ENCODE results near the gene FAM117A. TPM values are rescaled to one million over a fixed set of nuclear protein-coding genes. Genes with fewer than 3 reads are reported as not detected.

Gene FAM117A
- total and polyA plus RNA-seq, 2 of the 8 experiments (the other 6 are each of a cell fraction or from before 2014, with no cell fraction given) = 28.4 to 45.7 TPM

- H3K4ac ChIP-seq (replicated peaks; ENCODE audit: insufficient read length, low read depth, low read length) = no peak overlapping the region
- H3K4me3 ChIP-seq (ENCODE audit: extremely low read depth in 1 of 4, insufficient read depth in 2 of 4, low read depth in 3 of 4, low read length in 4 of 4) = no peak overlapping the region
- ChIA-PET POLR2A (ENCODE audit: partially characterized antibody) (interaction anchor here (0.9 to 3.0 kb wide), 3 partner anchors 11 to 40 kb away, joined by 4 to 17 read pairs (median 6); partner anchors contain the start of genes FAM117A and KAT7), CTCF (ENCODE audit: partially characterized antibody) (interaction anchor here (0.6 to 1.5 kb wide), 6 partner anchors 8 to 963 kb away, joined by 3 to 10 read pairs (median 3); no protein-coding TSS in a partner anchor)
- H3K27ac ChIP-seq (ENCODE audit: low read depth, low read length) = no peak overlapping the region
- H3K9ac ChIP-seq (replicated peaks in 1 of 4; ENCODE audit: extremely low read depth in 1 of 4, low read depth in 3 of 4, low read length in 3 of 4) = no peak overlapping the region
- no peak overlapping the region for H4K5ac ChIP-seq (ENCODE audit: insufficient read length, low read depth, low read length)
- peaks cover 0 to 2% (median 0%) of the 10 kb centered on the region in 4 experiments; a peak in 2 of 7 replicates for H3K4me1 ChIP-seq (replicated peaks in 1 of 4; ENCODE audit: control insufficient read depth in 3 of 4, insufficient read depth in 4 of 4, low read length in 3 of 4)
- H3K9me3 ChIP-seq (ENCODE audit: insufficient read depth in 2 of 2, low read depth in 1 of 2, low read length in 1 of 2) = no peaks in the 10 kb centered on the region
- no peak overlapping the region for H3K14ac ChIP-seq (ENCODE audit: insufficient read length)
- H4K91ac ChIP-seq (replicated peaks; ENCODE audit: insufficient read length, low read length) = no peak overlapping the region
- H3K23me2 ChIP-seq (ENCODE audit: low read depth, low read length) = no peaks in the 10 kb centered on the region
- H2BK15ac ChIP-seq (ENCODE audit: low read length) = no peak overlapping the region
- H2AK5ac ChIP-seq (ENCODE audit: low read depth, low read length) = no peak overlapping the region
- no peak overlapping the region for H3K18ac ChIP-seq (ENCODE audit: extremely low read depth, low read length)
- H2BK120ac ChIP-seq (replicated peaks; ENCODE audit: low read depth, low read length) = no peak overlapping the region
- 92% methylated on average over 1 of the region's 1 CpG; no CpG with 5 or more reads in 1 of the 2 experiments for WGBS, 2 experiments (ENCODE audit: extremely low coverage in 1 of 2, insufficient coverage in 1 of 2, insufficient read length in 1 of 2, insufficient replicate concordance in 2 of 2, low coverage in 1 of 2, low lambda C conversion rate in 2 of 2, missing lambda C conversion rate in 1 of 2)
- no peak overlapping the region for H3K23ac ChIP-seq (ENCODE audit: insufficient read length)
- no peak overlapping the region for H4K8ac ChIP-seq (ENCODE audit: extremely low read depth, insufficient read depth, low read length)
- H3K27me3 ChIP-seq (replicated peaks in 1 of 4; ENCODE audit: control insufficient read depth in 3 of 4, extremely low read depth in 1 of 4, insufficient read depth in 3 of 4, low read length in 3 of 4) = no peaks in the 10 kb centered on the region
- no peak overlapping the region for H3K56ac ChIP-seq (replicated peaks; ENCODE audit: insufficient read length, low read depth, low read length)
- H2AFZ ChIP-seq (ENCODE audit: low read length) = no peak overlapping the region
- TF ChIP-seq JUND (IDR thresholded peaks at IDR 0.05; ENCODE audit: low read length) = no peak
- no peak for TF ChIP-seq EP300 (IDR thresholded peaks at IDR 0.05; ENCODE audit: borderline replicate concordance in 1 of 2, low read depth in 2 of 2, low read length in 2 of 2)
- no peak for TF ChIP-seq RFX5 (IDR thresholded peaks at IDR 0.05; ENCODE audit: borderline replicate concordance, low read depth, low read length)
- TF ChIP-seq CEBPB (IDR thresholded peaks at IDR 0.05; ENCODE audit: low read depth, low read length) = no peak
- no peak for TF ChIP-seq SAP30 (IDR thresholded peaks at IDR 0.05; ENCODE audit: insufficient read depth, insufficient replicate concordance, low read length)
- TF ChIP-seq NANOG (IDR thresholded peaks at IDR 0.05; ENCODE audit: insufficient read depth, low read depth, low read length, poor library complexity, severe bottlenecking) = no peak
- TF ChIP-seq, protein P1, sequence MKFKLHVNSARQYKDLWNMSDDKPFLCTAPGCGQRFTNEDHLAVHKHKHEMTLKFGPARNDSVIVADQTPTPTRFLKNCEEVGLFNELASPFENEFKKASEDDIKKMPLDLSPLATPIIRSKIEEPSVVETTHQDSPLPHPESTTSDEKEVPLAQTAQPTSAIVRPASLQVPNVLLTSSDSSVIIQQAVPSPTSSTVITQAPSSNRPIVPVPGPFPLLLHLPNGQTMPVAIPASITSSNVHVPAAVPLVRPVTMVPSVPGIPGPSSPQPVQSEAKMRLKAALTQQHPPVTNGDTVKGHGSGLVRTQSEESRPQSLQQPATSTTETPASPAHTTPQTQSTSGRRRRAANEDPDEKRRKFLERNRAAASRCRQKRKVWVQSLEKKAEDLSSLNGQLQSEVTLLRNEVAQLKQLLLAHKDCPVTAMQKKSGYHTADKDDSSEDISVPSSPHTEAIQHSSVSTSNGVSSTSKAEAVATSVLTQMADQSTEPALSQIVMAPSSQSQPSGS (IDR thresholded peaks at IDR 0.05; ENCODE audit: low read length) = no peak
- TF ChIP-seq CTBP2 (IDR thresholded peaks at IDR 0.05; ENCODE audit: borderline replicate concordance, insufficient read depth, insufficient read length, low read length) = no peak
- no peak for TF ChIP-seq FOSL1 (IDR thresholded peaks at IDR 0.05; ENCODE audit: insufficient read depth, low read depth, low read length)
- TF ChIP-seq HDAC6 (IDR thresholded peaks at IDR 0.05; ENCODE audit: low read depth, low read length) = no peak
- H2BK12ac ChIP-seq (ENCODE audit: low read depth, low read length) = no peak overlapping the region
- H3K4me2 ChIP-seq (ENCODE audit: insufficient read depth in 1 of 2, low read depth in 2 of 2, low read length in 2 of 2) = no peak overlapping the region
- peaks cover 0 to 12% of the 10 kb centered on the region in 2 experiments for H4K20me1 ChIP-seq (replicated peaks in 1 of 2; ENCODE audit: control insufficient read depth in 1 of 2, insufficient read depth in 2 of 2, low read length in 2 of 2)
- H2BK5ac ChIP-seq (ENCODE audit: low read depth, low read length) = no peak overlapping the region
- H3K79me1 ChIP-seq (ENCODE audit: low read depth, low read length) = peaks cover 2% of the 10 kb centered on the region; the same call in 1 of the 2 replicates
- no peak for DNase-seq (ENCODE audit: low read depth in 1 of 2, low spot score in 2 of 2)
- peaks cover 0 to 36% of the 10 kb centered on the region in 2 experiments; a peak in 3 of 4 replicates for H3K79me2 ChIP-seq (ENCODE audit: control insufficient read depth in 1 of 2, insufficient read depth in 2 of 2, low read length in 2 of 2)
- no peak for FAIRE-seq
- no peak overlapping the region for H2BK20ac ChIP-seq (ENCODE audit: low read length)
- peaks cover 0 to 4% (median 0%) of the 10 kb centered on the region in 4 experiments; a peak in 3 of 8 replicates for H3K36me3 ChIP-seq (ENCODE audit: control insufficient read depth in 2 of 4, insufficient read depth in 4 of 4, low read length in 3 of 4)
Observed at GRCh38 chr17:49747632-49748031, 16.3 kb downstream of the FAM117A start.

All from H1 (cell line).